ENCODE data around the gene CDK2AP2.
A peak's percentile ranks its signal among the peaks of the same experiment; 100 is the strongest.

DNA sequence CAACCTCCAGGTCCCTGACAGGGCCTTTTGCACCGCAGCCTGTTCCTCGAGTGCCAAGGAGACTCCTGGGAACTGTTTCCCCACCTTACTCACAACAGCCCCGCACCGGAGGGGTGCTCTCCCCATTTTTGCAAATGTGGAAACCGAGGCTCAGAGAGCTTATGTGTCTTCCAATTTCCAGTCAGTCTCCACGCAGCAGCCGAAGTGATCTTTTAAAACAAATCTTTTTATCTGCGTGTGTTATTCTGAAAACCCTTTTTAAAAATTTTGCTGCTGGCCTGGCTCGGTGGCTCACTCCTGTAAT is 38.5 kb downstream of the CDK2AP2 start:
- TF ChIP-seq EP300 (IDR thresholded peaks at IDR 0.05) (no peak), CTCF (IDR thresholded peaks at IDR 0.05) (peak in 1 of 6 experiments; percentile 2)

All from upper lobe of left lung (tissue), 4 donors.